ENCODE data around the gene GPC6. TPM values are rescaled to one million over a fixed set of nuclear protein-coding genes. Genes with fewer than 3 reads are reported as not detected.

GPC6 gene
- total and polyA plus RNA-seq, 2 experiments from 2014 or later, result 26.0 to 92.8 TPM

DNA sequence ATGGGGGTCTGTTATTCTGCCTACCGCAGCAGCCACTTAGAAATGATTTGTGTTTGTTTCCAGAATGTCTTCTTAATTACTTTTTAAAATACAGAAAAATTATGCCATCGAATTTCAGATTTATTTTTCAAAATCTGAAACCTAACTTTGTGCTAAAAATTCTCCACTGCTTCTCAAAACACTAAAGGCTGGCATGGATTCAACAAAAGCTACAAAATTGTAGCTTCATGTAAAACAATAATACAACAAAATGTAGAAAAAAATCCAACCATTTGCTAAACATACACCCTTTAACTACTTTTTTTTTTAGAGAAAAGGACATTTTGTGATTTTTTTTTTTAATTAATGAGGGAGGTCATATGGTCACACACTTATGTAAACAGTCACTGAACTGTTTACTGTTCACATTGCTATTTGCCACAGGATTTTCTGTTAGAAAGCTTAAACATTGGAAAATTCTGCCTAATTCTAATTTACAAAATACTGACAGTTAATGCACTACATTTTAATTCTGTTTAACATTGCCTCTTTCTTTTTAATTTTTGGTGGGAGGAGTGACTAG, 646.3 kb downstream of the GPC6 start:
- DNase-seq (ENCODE audit: low spot score), result no peak
- H3K9me3 ChIP-seq (ENCODE audit: low read depth), result no peaks in the 10 kb centered on the region
- H3K4me1 ChIP-seq (ENCODE audit: insufficient read depth), result no peaks in the 10 kb centered on the region
- H4K20me1 ChIP-seq (ENCODE audit: insufficient read depth, poor library complexity, severe bottlenecking), result no peaks in the 10 kb centered on the region
- no peak overlapping the region for H3K27ac ChIP-seq
- H2AFZ ChIP-seq, result no peak overlapping the region
- TF ChIP-seq EZH2 (IDR thresholded peaks at IDR 0.05; ENCODE audit: borderline replicate concordance) (no peak), EZH2phosphoT487 (IDR thresholded peaks at IDR 0.05; ENCODE audit: low read depth, severe bottlenecking, unreplicated experiment) (no peak)
- TF ChIP-seq, protein P1, sequence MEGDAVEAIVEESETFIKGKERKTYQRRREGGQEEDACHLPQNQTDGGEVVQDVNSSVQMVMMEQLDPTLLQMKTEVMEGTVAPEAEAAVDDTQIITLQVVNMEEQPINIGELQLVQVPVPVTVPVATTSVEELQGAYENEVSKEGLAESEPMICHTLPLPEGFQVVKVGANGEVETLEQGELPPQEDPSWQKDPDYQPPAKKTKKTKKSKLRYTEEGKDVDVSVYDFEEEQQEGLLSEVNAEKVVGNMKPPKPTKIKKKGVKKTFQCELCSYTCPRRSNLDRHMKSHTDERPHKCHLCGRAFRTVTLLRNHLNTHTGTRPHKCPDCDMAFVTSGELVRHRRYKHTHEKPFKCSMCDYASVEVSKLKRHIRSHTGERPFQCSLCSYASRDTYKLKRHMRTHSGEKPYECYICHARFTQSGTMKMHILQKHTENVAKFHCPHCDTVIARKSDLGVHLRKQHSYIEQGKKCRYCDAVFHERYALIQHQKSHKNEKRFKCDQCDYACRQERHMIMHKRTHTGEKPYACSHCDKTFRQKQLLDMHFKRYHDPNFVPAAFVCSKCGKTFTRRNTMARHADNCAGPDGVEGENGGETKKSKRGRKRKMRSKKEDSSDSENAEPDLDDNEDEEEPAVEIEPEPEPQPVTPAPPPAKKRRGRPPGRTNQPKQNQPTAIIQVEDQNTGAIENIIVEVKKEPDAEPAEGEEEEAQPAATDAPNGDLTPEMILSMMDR (IDR thresholded peaks at IDR 0.05; ENCODE audit: poor library complexity), result no peak
- WGBS (ENCODE audit: low lambda C conversion rate, missing lambda C conversion rate), result 84% methylated on average over 2 of the region's 2 CpGs
- H3K27me3 ChIP-seq, result no peaks in the 10 kb centered on the region
- no peaks in the 10 kb centered on the region for H3K79me2 ChIP-seq
- H3K36me3 ChIP-seq (replicated peaks; ENCODE audit: insufficient read depth, low read depth), result no peaks in the 10 kb centered on the region
- H3K4me3 ChIP-seq, result no peak overlapping the region
- no peaks in the 10 kb centered on the region for H3K9me2 ChIP-seq (replicated peaks; ENCODE audit: insufficient read depth)
- H3K4me2 ChIP-seq, result no peak overlapping the region

DNA sequence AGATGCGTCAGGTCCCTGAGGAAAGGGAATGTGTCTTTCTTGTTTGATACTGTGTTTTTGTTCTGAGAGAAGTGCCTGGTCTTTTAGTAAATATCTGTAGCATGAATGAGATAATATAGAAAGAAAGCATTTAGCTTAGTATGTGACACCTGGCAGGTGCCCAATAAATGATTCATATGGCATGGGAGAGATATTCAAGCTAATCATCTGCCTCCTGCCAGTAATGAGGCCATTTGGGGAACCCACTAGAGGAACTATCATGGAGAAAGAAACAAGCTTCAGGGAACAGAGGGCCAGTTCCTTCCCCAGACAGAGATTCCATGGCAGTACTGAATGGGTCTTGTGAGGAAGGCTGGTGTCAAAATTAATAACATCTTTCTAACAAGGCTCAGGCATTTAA, 648.9 kb downstream of the GPC6 start:
- TF ChIP-seq EZH2phosphoT487 (IDR thresholded peaks at IDR 0.05; ENCODE audit: low read depth, severe bottlenecking, unreplicated experiment), result no peak
- no peak for TF ChIP-seq EZH2 (IDR thresholded peaks at IDR 0.05; ENCODE audit: borderline replicate concordance)
- TF ChIP-seq, protein P1 (IDR thresholded peaks at IDR 0.05; ENCODE audit: poor library complexity), result no peak
- Histone ChIP-seq H3K27me3 (no peaks in the 10 kb centered on the region), H3K36me3 (replicated peaks; ENCODE audit: insufficient read depth, low read depth) (no peaks in the 10 kb centered on the region), H3K27ac (no peak overlapping the region), H3K4me1 (ENCODE audit: insufficient read depth) (no peaks in the 10 kb centered on the region), H4K20me1 (ENCODE audit: insufficient read depth, poor library complexity, severe bottlenecking) (no peaks in the 10 kb centered on the region), H2AFZ (no peak overlapping the region), H3K9me2 (replicated peaks; ENCODE audit: insufficient read depth) (no peaks in the 10 kb centered on the region), H3K4me2 (no peak overlapping the region), H3K9me3 (ENCODE audit: low read depth) (no peaks in the 10 kb centered on the region), H3K79me2 (no peaks in the 10 kb centered on the region), H3K4me3 (no peak overlapping the region)
- WGBS (ENCODE audit: low lambda C conversion rate, missing lambda C conversion rate), result 94% methylated on average over 1 of the region's 1 CpG
- DNase-seq (ENCODE audit: low spot score), result no peak

DNA sequence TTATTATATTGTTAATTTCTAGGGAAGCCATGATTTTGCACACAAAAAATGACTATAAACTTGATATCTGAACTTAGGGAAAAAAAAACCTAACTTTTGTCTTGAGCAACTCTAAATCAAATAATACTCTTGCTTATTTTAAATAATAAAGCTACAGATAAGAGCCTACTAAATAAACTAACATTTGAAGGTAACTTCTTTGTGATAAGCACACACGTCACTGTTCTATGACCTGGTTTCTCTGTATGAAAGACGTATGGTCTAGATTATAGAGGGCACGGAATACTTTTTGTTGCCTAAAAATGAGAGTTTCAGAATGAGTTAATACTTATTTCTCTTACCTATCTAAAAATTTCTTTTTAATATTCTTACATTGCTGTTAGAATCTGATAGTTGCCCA, 649.6 kb downstream of the GPC6 start:
- Histone ChIP-seq H3K9me3 (ENCODE audit: low read depth) (no peaks in the 10 kb centered on the region), H3K4me3 (no peak overlapping the region), H3K4me2 (no peak overlapping the region), H4K20me1 (ENCODE audit: insufficient read depth, poor library complexity, severe bottlenecking) (no peaks in the 10 kb centered on the region), H2AFZ (no peak overlapping the region), H3K27me3 (no peaks in the 10 kb centered on the region), H3K79me2 (no peaks in the 10 kb centered on the region), H3K36me3 (replicated peaks; ENCODE audit: insufficient read depth, low read depth) (no peaks in the 10 kb centered on the region), H3K9me2 (replicated peaks; ENCODE audit: insufficient read depth) (no peaks in the 10 kb centered on the region), H3K4me1 (ENCODE audit: insufficient read depth) (no peaks in the 10 kb centered on the region), H3K27ac (no peak overlapping the region)
- no peak for DNase-seq (ENCODE audit: low spot score)
- TF ChIP-seq EZH2phosphoT487 (IDR thresholded peaks at IDR 0.05; ENCODE audit: low read depth, severe bottlenecking, unreplicated experiment), result no peak
- TF ChIP-seq, protein P1 (IDR thresholded peaks at IDR 0.05; ENCODE audit: poor library complexity), result no peak
- TF ChIP-seq EZH2 (IDR thresholded peaks at IDR 0.05; ENCODE audit: borderline replicate concordance), result no peak
- 77% methylated on average over 3 of the region's 3 CpGs for WGBS (ENCODE audit: low lambda C conversion rate, missing lambda C conversion rate)
